ENCODE results near the gene NLRC5. TPM values are rescaled to one million over a fixed set of nuclear protein-coding genes. Genes with fewer than 3 reads are reported as not detected.
"Not testable (repeated sequence)": the region's sequence is repeated elsewhere in the genome, so short reads cannot be mapped to it uniquely, and the experiment has no call there.

The NLRC5 gene
- total RNA-seq, 1 donor from 2014 or later: 1.7 TPM

DNA sequence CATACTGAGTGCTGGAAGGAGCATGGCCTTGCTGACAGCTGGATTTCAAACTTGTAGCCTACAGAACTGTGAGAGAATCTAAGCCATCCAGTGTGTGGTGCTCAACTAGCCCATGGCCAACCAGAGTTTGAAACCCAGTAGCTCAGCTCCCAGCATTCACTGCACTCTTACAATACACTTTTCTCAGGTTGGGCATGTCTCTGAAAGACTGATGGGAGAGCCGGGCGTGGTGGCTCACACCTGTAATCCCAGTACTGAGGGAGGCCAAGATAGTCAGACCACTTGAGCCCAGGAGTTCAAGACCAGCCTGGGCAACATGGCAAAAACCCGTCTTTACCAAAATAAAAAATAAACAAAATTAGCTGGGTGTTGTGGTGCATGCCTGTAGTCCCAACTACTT is 106.8 kb downstream of the NLRC5 start:
- H3K9me3 Mint-ChIP-seq: no peaks in the 10 kb centered on the region
- H3K4me1 Mint-ChIP-seq (ENCODE audit: unreplicated experiment): peaks cover 14% of the 10 kb centered on the region
- peaks cover 2% of the 10 kb centered on the region for H3K27me3 Mint-ChIP-seq
- H3K4me3 Mint-ChIP-seq: no peak overlapping the region
- peak overlapping the region; percentile 1 for H3K27ac Mint-ChIP-seq
- TF ChIP-seq, protein P1, sequence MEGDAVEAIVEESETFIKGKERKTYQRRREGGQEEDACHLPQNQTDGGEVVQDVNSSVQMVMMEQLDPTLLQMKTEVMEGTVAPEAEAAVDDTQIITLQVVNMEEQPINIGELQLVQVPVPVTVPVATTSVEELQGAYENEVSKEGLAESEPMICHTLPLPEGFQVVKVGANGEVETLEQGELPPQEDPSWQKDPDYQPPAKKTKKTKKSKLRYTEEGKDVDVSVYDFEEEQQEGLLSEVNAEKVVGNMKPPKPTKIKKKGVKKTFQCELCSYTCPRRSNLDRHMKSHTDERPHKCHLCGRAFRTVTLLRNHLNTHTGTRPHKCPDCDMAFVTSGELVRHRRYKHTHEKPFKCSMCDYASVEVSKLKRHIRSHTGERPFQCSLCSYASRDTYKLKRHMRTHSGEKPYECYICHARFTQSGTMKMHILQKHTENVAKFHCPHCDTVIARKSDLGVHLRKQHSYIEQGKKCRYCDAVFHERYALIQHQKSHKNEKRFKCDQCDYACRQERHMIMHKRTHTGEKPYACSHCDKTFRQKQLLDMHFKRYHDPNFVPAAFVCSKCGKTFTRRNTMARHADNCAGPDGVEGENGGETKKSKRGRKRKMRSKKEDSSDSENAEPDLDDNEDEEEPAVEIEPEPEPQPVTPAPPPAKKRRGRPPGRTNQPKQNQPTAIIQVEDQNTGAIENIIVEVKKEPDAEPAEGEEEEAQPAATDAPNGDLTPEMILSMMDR (conservative IDR thresholded peaks at IDR 0.05): no peak
- H3K36me3 Mint-ChIP-seq: no peaks in the 10 kb centered on the region
- DNase-seq (ENCODE audit: extremely low spot score, unreplicated experiment): no peak

DNA sequence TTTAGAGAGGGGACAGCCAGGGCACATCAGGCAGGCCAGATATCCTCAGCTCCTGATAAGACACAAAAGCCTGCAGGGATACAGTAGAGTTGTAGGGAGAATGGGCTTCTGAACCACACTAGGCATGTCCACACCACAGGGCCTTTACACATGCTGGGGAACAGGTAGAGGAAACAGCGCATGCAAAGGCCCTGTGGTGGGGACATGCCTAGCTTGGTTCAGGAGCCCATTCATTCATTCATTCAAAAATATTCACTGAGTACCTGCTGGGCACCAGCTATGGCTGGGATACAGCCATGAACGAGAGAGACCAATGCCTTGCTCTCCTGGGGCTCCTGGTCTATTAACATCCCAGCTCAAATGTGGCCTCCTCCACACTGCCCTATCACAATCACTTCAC is 107.4 kb downstream of the NLRC5 start:
- Mint-ChIP-seq H3K4me1 (ENCODE audit: unreplicated experiment) (peaks cover 8% of the 10 kb centered on the region), H3K9me3 (no peaks in the 10 kb centered on the region), H3K27me3 (no peaks in the 10 kb centered on the region), H3K36me3 (no peaks in the 10 kb centered on the region), H3K27ac (no peak overlapping the region), H3K4me3 (no peak overlapping the region)
- DNase-seq (ENCODE audit: extremely low spot score, unreplicated experiment): no peak
- TF ChIP-seq, protein P1 (conservative IDR thresholded peaks at IDR 0.05): no peak

DNA sequence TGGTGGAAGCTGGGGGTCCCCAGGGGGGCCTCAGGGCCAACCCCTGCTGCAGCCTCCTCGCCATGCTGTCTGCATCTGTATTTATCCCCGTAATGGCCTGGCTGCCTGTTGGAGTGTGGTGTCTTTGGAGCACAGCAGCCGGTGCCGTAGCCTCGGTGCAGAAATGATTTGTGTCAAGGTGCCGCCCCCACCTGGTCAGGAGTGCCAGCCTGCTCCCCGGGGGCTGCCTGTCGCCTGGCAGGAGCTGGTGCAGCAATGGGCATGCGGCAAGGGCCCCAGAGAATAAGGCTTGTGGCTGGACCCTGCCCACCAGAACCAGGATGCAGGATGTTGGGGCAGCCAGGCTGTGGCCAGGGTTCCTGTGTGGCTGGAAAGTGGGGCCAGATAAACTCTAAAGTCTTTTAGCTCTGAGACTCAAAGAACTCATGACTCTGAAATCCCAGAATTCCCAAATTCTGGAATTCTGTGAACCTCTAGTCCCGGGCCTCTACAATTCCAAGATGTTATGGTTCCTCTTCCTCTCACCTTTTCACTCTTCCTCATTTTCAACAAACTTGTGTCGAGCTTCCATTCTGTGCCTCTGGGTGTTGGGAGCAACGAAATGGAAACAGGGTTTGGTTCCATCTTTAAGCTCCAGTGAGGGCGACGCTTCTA is 109.0 kb downstream of the NLRC5 start:
- no peaks in the 10 kb centered on the region for H3K36me3 Mint-ChIP-seq
- no peaks in the 10 kb centered on the region for H3K27me3 Mint-ChIP-seq
- H3K9me3 Mint-ChIP-seq: no peaks in the 10 kb centered on the region
- TF ChIP-seq, protein P1 (conservative IDR thresholded peaks at IDR 0.05): no peak
- no peak overlapping the region for H3K4me3 Mint-ChIP-seq
- DNase-seq (ENCODE audit: extremely low spot score, unreplicated experiment): no peak
- peaks cover 12% of the 10 kb centered on the region for H3K4me1 Mint-ChIP-seq (ENCODE audit: unreplicated experiment)
- no peak overlapping the region for H3K27ac Mint-ChIP-seq

DNA sequence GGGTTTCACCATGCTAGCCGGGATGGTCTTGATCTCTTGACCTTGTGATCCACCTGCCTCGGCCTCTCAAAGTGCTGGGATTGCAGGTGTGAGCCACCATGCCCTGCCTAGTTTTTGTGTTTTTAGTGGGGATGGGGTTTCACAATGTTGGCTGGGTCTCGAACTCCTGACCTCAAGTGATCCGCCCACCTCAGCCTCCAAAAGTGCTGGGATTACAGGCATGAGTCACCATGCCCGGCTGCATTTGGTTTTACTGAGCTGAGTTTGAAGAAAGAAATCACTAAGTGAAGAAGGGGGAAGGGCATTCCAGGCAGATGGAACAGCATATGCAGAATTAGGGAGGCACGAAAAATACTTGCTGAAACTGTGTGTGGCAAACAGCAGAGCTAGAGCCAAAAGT is 110.6 kb downstream of the NLRC5 start:
- not testable (repeated sequence) for H3K27me3 Mint-ChIP-seq; H3K9me3 Mint-ChIP-seq; H3K36me3 Mint-ChIP-seq; DNase-seq (ENCODE audit: extremely low spot score, unreplicated experiment); H3K4me3 Mint-ChIP-seq
- Mint-ChIP-seq H3K4me1 (ENCODE audit: unreplicated experiment) (peaks cover 22% of the 10 kb centered on the region), H3K27ac (peak overlapping the region; percentile 61)

DNA sequence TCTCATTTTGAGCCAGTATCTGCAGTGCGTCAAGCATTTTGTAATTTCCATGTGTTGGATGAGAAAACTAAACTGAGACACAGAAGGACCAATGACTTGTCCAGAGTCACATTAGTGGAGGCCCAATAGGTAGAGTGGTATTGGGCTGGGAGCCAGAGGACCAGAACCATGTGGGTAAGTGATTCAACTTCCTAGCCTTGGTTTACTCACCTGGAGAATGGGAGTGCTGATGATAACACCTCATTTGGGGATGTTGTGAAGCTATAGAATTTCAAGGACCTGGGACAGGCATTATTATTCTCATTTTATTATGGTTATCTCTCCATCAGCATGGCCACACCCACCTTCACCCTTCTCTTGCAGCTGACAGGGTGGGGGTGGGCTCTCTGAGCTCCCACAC is 111.1 kb downstream of the NLRC5 start:
- no peak for DNase-seq (ENCODE audit: extremely low spot score, unreplicated experiment)
- peaks cover 25% of the 10 kb centered on the region for H3K4me1 Mint-ChIP-seq (ENCODE audit: unreplicated experiment)
- H3K4me3 Mint-ChIP-seq: no peak overlapping the region
- no peak overlapping the region for H3K27ac Mint-ChIP-seq
- no peaks in the 10 kb centered on the region for H3K9me3 Mint-ChIP-seq
- TF ChIP-seq, protein P1 (conservative IDR thresholded peaks at IDR 0.05): no peak
- H3K36me3 Mint-ChIP-seq: no peaks in the 10 kb centered on the region
- H3K27me3 Mint-ChIP-seq: no peaks in the 10 kb centered on the region

DNA sequence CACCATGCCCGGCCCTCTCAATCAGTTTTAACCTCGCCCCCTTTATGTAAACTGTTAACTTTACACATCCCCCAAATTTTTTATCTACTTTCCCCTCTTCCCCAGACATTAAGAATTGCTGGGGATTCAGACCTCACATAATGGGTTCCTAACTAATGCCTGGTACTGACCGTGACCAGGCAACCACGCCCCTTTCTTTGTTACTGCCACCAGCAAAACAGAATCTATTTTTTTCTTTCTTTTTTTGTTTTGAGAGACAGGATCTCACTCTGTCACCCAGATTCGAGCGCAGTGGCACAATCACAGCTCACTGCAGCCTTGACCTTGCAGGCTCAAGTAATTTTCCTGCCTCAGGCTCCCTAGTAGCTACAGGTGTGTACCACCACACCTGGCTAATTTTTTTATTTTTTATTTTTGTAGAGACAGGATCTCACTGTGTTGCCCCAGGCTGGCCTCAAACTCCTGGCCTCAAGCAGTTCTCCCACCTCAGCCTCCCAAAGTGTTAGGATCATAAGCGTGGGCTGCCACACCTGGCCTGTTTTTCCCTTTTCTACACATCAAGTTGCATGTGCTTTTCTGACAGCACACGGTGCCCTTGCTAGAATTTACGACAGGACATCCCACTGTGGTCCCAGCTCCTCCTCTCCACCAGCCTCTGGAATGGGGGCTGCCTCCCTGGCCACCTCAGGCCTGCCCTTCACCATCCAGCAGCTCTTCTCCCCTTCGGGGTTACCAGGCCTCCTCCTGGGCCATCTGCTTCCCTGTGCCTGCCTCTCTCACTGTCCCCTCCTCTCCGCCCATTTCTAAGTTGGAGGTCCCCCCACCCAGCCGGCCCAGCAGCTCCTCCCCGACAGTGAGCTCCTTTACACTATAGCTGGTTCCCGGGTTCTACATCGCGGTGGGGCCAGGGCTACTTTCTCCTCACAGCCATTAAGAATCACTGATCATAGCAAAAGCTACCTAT is 113.8 kb downstream of the NLRC5 start:
- no peak for DNase-seq (ENCODE audit: extremely low spot score, unreplicated experiment)
- Mint-ChIP-seq H3K9me3 (no peaks in the 10 kb centered on the region), H3K36me3 (no peaks in the 10 kb centered on the region), H3K4me3 (no peak overlapping the region), H3K27ac (peak overlapping the region; percentile 14), H3K27me3 (no peaks in the 10 kb centered on the region), H3K4me1 (ENCODE audit: unreplicated experiment) (peaks cover 26% of the 10 kb centered on the region)
- TF ChIP-seq, protein P1 (conservative IDR thresholded peaks at IDR 0.05): no peak
